22Rv1 (cell line): Measurements from ENCODE around the gene SERPINB5.

ENCODE experiments used
- CTCF ChIP-seq: fragments of 450-650 bp; IDR thresholded peaks from 2 replicates; pipeline ENCODE4 v1.5.1; 2017; ENCODE audit warnings: mild to moderate bottlenecking
- ZFX ChIP-seq: fragments of 450-650 bp; IDR thresholded peaks from 2 replicates; pipeline ENCODE4 v1.6.1; 2017; ENCODE audit warnings: antibody characterized with exemption, borderline replicate concordance

- TF ChIP-seq CTCF (no peak), ZFX (no peak)
These were observed 4.4 kb upstream of the SERPINB5 start for GRCh38 chr18:63472380-63472779.
